Pancreas (tissue), 10 donors: ENCODE measurements around the gene SPTSSB. TPM values are rescaled to one million over a fixed set of nuclear protein-coding genes. Genes with fewer than 3 reads are reported as not detected.

Source experiments
- ATAC-seq, 4 donors: fragments of 200-7000 bp; cut with Tn5 transposase; one replicate each; pipeline versions ENCODE4 v1.8.0 to v1.9.1; 2020; ENCODE audit warnings: mild to moderate bottlenecking in 4 of 4, moderate library complexity in 4 of 4
- DNase-seq, 6 donors: peaks; one replicate each; pipeline ENCODE4 v3.0.0-alpha.2; 2020
- FAIRE-seq: peaks from 2 replicates; lab custom pipeline; 2012; peaks lifted over from hg19 to GRCh38; lab: Jason Lieb, UNC
- H3K27ac ChIP-seq, 4 donors: fragments of 200-600 bp; sonication (generic); 1 replicate in 3 of 4; 2 replicates in 1 of 4; pipeline versions ENCODE4 v1.5.0 to v1.8.0; 2020
- H3K27me3 ChIP-seq, 4 donors: fragments of 200-600 bp; one replicate each; pipeline ENCODE4 v1.8.0; 2021
- H3K36me3 ChIP-seq, 3 donors: fragments of 200-600 bp; sonication (generic) in 1 of 3; one replicate each; pipeline versions ENCODE4 v1.5.0 to v1.8.0; 2020 to 2021
- H3K4me1 ChIP-seq, 3 donors: fragments of 200-600 bp; one replicate each; pipeline ENCODE4 v1.8.0; 2021
- H3K4me3 ChIP-seq, 4 donors: fragments of 200-600 bp; sonication (generic) in 2 of 4; one replicate each; pipeline versions ENCODE4 v1.5.0 to v1.8.0; 2020 to 2021
- H3K9me3 ChIP-seq, 4 donors: fragments of 200-600 bp; one replicate each; pipeline ENCODE4 v1.8.0; 2021
- WGBS, 2 donors: extraction: QIAGEN DNeasy Blood & Tissue Kit; methylation state at CpG; one replicate each; pipeline ENCODE4 v1.1.7; 2013; 5-methylcytosine and 5-hydroxymethylcytosine counted together
- intact Hi-C, 3 donors: fragments of 100-400 bp; cut with DNase I; formaldehyde crosslinking; loops; one replicate each; pipeline versions ENCODE4 v1.11.1 to v1.14.2; 2022
- polyA plus RNA-seq, 2 donors: library from polyadenylated mRNA; stranded (reverse); fragments of 200-250 nt; gene quantifications; one replicate each; pipeline ENCODE4 v1.2.3, GENCODE V29; 2013
- total RNA-seq, 6 donors: library from RNA; stranded (reverse); fragmentation: NEBNext Ultra II Directional in 4 of 6; extraction: Animal tissue kit (Norgen Biotek cat#: 25700) in 4 of 6; gene quantifications; one replicate each; pipeline versions ENCODE4 v1.2.1 to v1.2.4, GENCODE V29; 2021 to 2023
- TF ChIP-seq, protein P1 (sequence below), 4 donors: fragments of 200-600 bp; sonication (generic) in 3 of 4; IDR thresholded peaks; one replicate each; pipeline versions ENCODE4 v1.5.0 to v1.8.0; 2021; ENCODE audit warnings: antibody characterized with exemption in 4 of 4
- donor health status: healthy with polysubstance abuse.
- donor health status: DM: no; HTN: no; CAD: no; lungs with moderate emphysema.
- donor health status: DM: no; HTN: no; CAD: no.
- donor health status: control.
- donor health status: control.
- donor health status: Bipolar disorder and iron deficiency.
- donor health status: DM: yes; HTN: yes; CAD: no.
- donor health status: DM: no; HTN: no; CAD: no.
- donor health status: DM: no; HTN: no; CAD: no.
- donor health status: DM: yes; HTN: yes; CAD: no.

Gene SPTSSB
- total and polyA plus RNA-seq, 8 donors: 0.23 to 8.0 (median 1.3) TPM

DNA sequence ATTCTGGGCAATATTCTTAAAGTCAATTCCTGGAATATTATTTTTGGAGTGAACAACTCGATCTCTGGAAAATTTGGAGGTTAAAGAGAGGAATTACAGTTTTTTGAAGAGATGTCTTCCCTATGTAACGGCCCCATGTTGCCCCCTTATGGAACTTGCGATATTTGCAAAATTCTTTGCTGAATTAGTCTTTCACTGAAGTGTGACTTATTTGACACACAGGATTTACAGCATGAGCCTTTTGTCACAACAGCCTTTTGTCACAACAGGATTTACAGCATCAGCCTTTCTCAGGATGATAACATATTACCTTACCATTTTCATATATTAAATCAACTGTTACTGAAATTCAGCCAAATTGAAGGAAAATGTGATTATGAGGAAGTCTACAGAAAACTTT is 37.8 kb upstream of the SPTSSB start:
- Histone ChIP-seq H3K27ac (no peak overlapping the region), H3K4me1 (peaks cover 0 to 15% (median 5%) of the 10 kb centered on the region in 3 donors), H3K27me3 (no peaks in the 10 kb centered on the region), H3K4me3 (no peak overlapping the region), H3K9me3 (no peaks in the 10 kb centered on the region), H3K36me3 (no peaks in the 10 kb centered on the region)
- TF ChIP-seq, protein P1, sequence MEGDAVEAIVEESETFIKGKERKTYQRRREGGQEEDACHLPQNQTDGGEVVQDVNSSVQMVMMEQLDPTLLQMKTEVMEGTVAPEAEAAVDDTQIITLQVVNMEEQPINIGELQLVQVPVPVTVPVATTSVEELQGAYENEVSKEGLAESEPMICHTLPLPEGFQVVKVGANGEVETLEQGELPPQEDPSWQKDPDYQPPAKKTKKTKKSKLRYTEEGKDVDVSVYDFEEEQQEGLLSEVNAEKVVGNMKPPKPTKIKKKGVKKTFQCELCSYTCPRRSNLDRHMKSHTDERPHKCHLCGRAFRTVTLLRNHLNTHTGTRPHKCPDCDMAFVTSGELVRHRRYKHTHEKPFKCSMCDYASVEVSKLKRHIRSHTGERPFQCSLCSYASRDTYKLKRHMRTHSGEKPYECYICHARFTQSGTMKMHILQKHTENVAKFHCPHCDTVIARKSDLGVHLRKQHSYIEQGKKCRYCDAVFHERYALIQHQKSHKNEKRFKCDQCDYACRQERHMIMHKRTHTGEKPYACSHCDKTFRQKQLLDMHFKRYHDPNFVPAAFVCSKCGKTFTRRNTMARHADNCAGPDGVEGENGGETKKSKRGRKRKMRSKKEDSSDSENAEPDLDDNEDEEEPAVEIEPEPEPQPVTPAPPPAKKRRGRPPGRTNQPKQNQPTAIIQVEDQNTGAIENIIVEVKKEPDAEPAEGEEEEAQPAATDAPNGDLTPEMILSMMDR (IDR thresholded peaks at IDR 0.05): peak in 3 of 4 donors; percentile 31 to 44 (median 33)
- 10 to 12% methylated on average over 3 of the region's 3 CpGs for WGBS, 2 donors
- DNase-seq (peak in 2 of 6 donors; percentile 22 to 26), FAIRE-seq (no peak), ATAC-seq (peak in 3 of 4 donors; percentile 58 to 74 (median 71))
- intact Hi-C loops: no loop called here

DNA sequence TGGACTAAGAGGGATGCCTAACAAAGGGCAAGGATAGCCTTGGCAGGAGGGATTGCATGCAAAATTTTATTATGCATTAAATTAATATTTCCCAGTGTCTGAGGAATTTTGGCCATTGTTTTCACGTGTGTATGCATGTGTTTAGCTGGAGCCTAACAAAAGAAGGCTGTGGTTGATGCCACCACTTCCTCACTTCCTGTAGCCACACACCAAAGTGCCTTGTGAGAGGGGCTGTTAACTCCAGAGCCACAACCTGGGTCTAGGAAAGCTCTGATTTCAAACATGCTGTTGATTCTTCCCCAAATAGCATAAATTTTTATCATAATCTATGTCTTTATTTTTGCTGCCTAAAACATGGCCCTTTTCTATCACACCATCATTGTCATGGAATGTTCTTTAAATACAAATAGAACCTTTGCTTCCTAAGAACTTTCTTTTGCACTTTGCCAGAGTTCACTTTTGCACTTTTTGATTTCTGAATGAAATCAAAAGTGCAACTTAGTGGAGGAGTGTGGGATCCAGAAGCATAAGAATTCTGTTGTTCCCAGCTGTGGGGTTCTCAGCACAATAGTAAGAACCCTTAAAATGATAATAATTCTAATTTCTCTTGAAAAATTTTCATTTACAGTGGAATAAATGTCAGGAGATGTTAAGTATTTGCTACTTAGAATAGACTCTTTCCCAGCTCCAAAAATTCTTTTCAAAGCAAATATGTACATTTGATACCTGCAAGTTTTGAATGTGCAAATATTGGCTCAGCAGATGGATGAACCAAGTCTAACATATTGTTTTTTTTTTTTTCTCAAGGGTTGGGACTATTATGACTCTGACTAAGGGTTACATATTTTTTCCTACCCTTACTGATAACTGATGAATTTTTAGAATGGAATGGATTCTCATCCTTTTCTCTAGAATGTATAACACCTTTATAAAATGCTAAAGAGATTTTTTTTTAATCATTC is 35.6 kb upstream of the SPTSSB start:
- no peak for FAIRE-seq
- H3K4me3 ChIP-seq: no peak overlapping the region
- peaks cover 0 to 9% (median 5%) of the 10 kb centered on the region in 3 donors for H3K4me1 ChIP-seq
- no peak overlapping the region for H3K27ac ChIP-seq
- no peaks in the 10 kb centered on the region for H3K9me3 ChIP-seq
- WGBS, 2 donors: 38 to 70% methylated on average over 1 of the region's 1 CpG
- ATAC-seq: peak; percentile 35 to 79 (median 56)
- no peak for DNase-seq
- TF ChIP-seq, protein P1 (IDR thresholded peaks at IDR 0.05): no peak
- intact Hi-C loops: no loop called here
- H3K36me3 ChIP-seq: no peaks in the 10 kb centered on the region
- H3K27me3 ChIP-seq: no peaks in the 10 kb centered on the region

DNA sequence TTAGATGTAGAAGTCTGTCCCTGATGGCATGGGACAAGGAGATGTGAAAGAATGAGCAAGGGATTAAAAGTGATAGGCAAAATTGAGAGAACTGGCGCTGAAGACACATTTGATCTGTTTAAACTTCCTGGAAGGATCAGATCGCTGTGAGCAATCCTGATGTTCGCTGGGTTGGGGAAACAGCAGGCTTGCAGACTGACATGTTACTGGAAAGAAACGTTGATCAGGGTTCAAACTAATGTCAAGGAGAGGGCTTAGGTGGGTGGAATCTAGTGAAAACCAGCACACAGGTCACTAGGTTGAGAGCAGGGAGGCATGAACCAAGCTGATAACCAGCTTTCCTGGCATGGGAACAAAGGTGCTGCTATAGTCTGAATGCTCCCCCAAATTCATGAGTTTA is 34.5 kb upstream of the SPTSSB start:
- Histone ChIP-seq H3K27ac (no peak overlapping the region), H3K9me3 (no peaks in the 10 kb centered on the region), H3K4me3 (no peak overlapping the region), H3K27me3 (no peaks in the 10 kb centered on the region), H3K4me1 (peaks cover 0 to 9% (median 5%) of the 10 kb centered on the region in 3 donors), H3K36me3 (no peaks in the 10 kb centered on the region)
- DNase-seq: no peak
- TF ChIP-seq, protein P1 (IDR thresholded peaks at IDR 0.05): no peak
- no peak for ATAC-seq
- no peak for FAIRE-seq
- 83 to 90% methylated on average over 4 of the region's 4 CpGs for WGBS, 2 donors
- intact Hi-C loops: no loop called here

DNA sequence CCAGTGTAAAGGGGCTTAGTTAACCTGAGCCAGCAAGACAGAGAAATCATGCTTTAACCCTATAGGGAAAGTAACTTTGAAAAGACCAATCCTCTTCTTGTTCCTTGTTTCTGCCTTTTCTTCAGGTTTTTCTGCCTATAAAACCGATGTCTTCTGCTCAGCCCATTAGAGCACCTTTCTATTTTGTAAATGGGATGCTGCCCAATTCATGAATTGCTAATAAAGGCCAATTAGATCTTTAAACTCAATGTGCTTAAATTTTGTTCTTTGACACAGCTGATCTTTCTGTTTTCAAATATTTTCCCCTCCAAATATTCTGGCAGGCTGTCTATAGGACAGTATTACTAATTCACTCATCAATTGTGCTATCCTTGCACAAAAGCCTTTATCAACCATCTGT is 33.8 kb upstream of the SPTSSB start:
- FAIRE-seq (no peak), DNase-seq (no peak), ATAC-seq (no peak)
- Histone ChIP-seq H3K4me3 (no peak overlapping the region), H3K36me3 (no peaks in the 10 kb centered on the region), H3K9me3 (no peaks in the 10 kb centered on the region), H3K27ac (no peak overlapping the region), H3K27me3 (no peaks in the 10 kb centered on the region), H3K4me1 (peaks cover 0 to 9% (median 5%) of the 10 kb centered on the region in 3 donors)
- WGBS, 2 donors: 52 to 100% methylated on average over 1 of the region's 1 CpG
- TF ChIP-seq, protein P1 (IDR thresholded peaks at IDR 0.05): no peak
- intact Hi-C loops: no loop called here

DNA sequence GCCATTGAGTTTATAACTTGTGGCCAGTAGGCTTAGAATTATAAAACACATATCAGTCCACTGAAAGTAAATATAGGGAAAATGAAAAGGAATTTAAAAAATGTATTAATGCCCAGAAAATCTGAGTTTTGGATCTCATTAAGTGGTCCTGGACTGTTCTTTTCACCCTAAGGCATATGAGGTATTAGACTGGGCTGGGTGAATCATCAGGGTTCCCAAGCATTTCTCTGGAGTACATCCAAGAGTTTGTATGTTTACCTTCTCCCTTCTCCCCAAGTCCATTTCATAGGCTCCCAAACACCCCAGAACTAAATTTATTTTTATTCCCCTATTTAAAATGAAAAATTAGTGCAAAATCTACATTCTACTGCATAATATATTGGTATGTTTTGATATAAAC is 31.9 kb upstream of the SPTSSB start:
- no peak for ATAC-seq
- intact Hi-C loops: no loop called here
- no peak for DNase-seq
- no peak overlapping the region for H3K4me3 ChIP-seq
- no peak overlapping the region for H3K27ac ChIP-seq
- no peaks in the 10 kb centered on the region for H3K36me3 ChIP-seq
- peaks cover 0 to 9% (median 5%) of the 10 kb centered on the region in 3 donors for H3K4me1 ChIP-seq
- no peak for FAIRE-seq
- no peaks in the 10 kb centered on the region for H3K9me3 ChIP-seq
- no peaks in the 10 kb centered on the region for H3K27me3 ChIP-seq
- TF ChIP-seq, protein P1 (IDR thresholded peaks at IDR 0.05): no peak
